Fibroblast of peridontal ligament (primary cell): ENCODE data around the gene PPP2R5E.
"Not testable (repeated sequence)": the region's sequence is repeated elsewhere in the genome, so short reads cannot be mapped to it uniquely, and the experiment has no call there.

Source experiments
- DNase-seq: peaks from one replicate; pipeline ENCODE4 v3.0.0-alpha.2; 2010; ENCODE audit errors: extremely low read depth

The PPP2R5E gene

GRCh38 chr14:63543000-63543825 lies at the start of gene PPP2R5E:
Gene PPP2R5E, minus strand, starts transcription at chr14:63543377. Its CDS starts 3,692 bp downstream, at chr14:63539685.
- peak; percentile 98 for DNase-seq

GRCh38 chr14:63583046-63583445 lies 39.9 kb upstream of the PPP2R5E start:
- not testable (repeated sequence) for DNase-seq

GRCh38 chr14:63581491-63581890 lies 38.3 kb upstream of the PPP2R5E start:
- no peak for DNase-seq

DNA sequence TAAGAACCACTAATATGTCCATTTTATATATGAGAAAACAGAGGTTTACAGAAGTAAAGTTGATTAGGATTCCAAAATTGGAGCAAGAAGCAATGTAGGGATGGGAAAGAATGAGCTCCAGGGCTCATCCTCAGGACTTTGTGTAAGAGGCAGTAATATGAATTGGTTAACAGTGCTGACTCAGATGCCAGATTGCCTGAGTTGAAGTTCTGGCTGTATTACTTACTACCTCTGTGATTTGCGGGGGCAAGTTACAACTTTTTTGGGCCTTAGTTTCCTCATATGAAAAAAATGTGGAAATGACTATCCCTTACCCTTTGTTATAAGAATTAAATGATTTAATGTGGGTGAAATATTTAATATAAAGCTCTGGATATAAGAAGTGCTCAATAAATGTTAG lies 35.1 kb upstream of the PPP2R5E start:
- no peak for DNase-seq

- no peak for DNase-seq
Observed at GRCh38 chr14:63573581-63573980, 30.4 kb upstream of the PPP2R5E start.

- no peak for DNase-seq
Observed at GRCh38 chr14:63565448-63565847, 22.3 kb upstream of the PPP2R5E start.

DNA sequence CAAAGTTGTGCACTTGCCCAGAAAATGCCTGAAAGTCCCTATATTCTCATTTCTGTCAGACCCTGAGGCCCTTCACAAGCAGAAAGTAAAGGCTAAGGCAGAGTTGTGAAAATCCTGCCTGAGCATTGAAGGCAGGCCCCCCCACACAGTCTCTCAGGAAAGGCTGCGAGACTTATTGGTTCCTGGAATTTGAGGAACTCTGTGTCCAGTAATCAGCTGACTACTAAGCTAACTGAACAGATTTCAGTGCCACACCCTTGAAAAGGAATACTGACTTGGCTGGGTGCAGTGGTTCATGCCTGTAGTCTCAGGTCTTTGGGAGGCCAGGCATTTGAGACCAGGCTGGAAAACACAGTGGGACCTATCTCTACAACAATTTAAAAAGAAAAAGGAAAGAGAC lies 21.1 kb upstream of the PPP2R5E start:
- DNase-seq, result peak; percentile 26

GRCh38 chr14:63563370-63564026 lies 20.3 kb upstream of the PPP2R5E start:
- peak; percentile 5 for DNase-seq

DNA sequence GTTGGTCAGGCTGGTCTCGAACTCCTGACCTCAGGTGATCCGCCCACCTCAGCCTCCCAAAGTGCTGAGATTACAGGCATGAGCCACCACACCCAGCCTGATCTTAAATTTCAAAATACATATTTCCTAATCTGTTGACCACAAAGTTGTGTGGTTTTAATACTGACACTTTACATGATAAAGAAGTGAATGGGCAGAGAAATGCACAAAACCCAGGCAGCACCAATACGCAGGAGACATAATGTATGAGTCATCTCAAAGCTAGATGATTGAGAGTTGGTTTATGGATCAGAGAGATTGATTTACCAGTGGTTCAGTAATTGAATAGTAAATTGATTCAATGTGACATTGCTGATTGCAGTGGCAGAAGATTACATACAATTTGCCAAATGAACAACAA lies 19.2 kb upstream of the PPP2R5E start:
- DNase-seq, result peak; percentile 11

DNA sequence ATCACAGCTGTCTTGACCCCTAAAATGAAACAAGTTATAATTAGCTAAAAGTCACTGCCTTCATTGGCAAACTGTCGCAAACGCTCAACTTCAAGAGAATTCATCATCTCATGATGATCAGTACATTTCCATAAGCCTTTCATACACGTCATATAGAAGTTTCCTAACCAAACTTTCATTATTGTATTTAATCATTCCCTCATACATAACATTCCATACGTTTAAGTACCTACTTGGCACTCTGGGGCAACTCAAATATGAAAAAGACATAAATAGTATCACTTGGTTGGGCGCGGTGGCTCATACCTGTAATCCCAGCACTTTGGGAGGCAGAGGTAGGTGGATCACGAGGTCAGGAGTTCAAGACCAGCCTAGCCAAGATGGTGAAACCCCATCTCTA lies 12.4 kb upstream of the PPP2R5E start:
- no peak for DNase-seq

DNA sequence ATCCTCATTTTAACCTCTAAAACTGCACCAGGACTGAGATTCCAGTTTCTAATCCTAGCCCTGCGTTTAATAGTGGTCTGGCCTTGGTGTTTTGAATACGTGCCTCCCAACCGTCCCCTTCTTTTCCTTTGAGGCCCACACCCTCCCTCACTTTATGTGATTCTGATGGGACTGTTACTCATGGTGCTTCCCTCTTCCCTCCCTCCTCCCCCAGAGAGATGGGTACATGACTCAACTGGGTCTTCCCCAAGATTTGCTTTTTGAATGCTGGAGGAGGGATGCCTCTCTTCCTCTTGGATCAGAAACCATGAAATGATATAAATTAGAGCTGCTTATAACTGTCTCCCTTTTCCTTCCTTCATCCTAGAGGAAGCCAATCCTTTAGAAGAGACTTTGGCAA lies 8.2 kb upstream of the PPP2R5E start:
- peak; percentile 36 for DNase-seq

GRCh38 chr14:63547798-63548335 lies 4.7 kb upstream of the PPP2R5E start:
- DNase-seq, result no peak

GRCh38 chr14:63545431-63545830 lies 2.3 kb upstream of the PPP2R5E start:
- DNase-seq, result no peak

DNA sequence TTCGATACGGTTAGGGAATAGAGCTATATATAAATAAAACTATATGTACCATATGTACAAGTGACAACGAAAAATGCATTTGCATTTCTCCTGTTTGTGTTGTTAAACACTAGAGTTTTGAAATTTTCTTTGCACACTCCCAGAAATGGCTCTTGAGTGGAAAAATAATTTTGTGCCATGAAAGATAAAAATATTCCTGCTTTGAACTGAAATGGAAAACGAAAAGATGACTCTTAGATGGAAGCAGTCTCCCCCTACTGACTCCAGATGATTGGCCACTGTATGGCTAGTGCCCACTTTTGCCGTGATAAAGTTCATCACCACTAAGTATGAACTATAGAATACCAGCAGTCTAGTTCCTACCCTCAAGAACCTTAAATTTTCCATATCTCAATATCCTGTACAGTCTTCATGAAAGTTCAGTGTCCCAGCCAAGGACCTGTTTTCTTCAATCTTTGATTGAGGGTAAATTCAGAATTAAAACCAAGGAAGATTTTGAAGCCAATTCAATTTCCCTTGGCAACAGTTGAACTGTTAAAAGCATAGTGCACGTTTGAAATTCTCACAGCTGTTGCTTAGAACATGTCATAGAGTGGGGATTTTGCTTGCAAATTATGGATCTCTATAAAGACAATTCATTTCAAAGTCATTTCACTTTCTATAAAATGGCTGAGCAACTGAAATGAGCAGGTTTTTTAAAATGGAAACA lies 1.6 kb upstream of the PPP2R5E start:
- DNase-seq, result peak; percentile 67

GRCh38 chr14:63543826-63544406 lies 739 bp upstream of the PPP2R5E start:
- DNase-seq, result peak; percentile 12

DNA sequence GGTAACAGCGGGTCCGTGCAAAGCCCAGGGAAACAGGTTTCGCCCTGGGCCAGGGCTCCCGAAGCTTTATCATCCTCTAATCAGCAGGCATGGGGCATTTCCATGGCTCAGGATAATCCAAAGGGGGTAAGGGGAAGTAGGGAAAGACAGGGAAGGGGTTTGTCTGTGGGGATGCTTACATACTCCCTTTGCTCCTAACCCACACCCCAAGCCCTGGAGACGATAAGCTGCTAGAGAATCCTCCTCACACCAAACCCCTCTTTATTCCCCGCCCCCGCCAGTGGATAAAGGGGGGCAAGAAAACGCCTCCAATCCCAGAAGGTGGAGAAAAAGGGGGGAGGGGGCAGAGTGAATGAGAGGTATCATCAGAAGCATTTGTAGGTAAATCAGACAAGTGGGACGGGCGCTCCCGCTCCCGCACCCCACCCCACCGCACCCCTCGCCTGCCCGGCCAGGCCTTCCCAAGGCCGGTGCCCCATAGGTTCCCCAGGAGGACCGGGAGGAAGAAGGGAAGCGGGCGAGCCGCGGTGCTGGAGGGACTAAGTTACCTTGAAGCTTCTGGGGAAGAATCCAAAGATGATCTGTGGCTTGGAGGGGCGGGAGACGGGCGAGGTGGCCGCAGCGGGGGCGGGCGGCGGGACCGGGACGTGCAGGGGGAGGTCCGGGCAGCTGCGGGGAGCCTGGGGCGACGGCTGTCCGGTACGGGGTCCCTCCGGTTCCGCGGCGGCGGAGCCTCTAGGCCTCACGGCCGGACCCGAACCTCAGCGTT lies 762 bp downstream of the PPP2R5E start:
- DNase-seq, result peak; percentile 5

- DNase-seq, result peak; percentile 32
Observed at GRCh38 chr14:63535918-63536317, 7.3 kb downstream of the PPP2R5E start.

DNA sequence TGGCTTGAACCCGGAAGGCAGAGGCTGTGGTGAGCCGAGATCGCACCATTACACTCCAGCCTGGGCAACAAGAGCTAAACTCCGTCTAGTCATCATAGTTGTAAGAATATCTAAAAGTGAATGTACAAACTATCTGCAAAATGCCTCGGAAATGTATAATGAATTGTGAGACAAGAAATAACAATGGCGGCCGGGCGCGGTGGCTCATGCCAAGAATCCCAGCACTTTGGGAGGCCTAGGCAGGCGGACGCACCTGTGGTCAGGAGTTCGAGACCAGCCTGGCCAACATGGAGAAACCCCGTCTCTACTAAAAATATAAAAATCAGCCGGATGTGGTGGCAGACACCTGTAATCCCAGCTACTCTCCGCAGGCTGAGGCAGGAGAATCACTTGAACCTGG lies 9.7 kb downstream of the PPP2R5E start:
- no peak for DNase-seq

GRCh38 chr14:63524537-63525155 lies 18.5 kb downstream of the PPP2R5E start:
- DNase-seq, result no peak

DNA sequence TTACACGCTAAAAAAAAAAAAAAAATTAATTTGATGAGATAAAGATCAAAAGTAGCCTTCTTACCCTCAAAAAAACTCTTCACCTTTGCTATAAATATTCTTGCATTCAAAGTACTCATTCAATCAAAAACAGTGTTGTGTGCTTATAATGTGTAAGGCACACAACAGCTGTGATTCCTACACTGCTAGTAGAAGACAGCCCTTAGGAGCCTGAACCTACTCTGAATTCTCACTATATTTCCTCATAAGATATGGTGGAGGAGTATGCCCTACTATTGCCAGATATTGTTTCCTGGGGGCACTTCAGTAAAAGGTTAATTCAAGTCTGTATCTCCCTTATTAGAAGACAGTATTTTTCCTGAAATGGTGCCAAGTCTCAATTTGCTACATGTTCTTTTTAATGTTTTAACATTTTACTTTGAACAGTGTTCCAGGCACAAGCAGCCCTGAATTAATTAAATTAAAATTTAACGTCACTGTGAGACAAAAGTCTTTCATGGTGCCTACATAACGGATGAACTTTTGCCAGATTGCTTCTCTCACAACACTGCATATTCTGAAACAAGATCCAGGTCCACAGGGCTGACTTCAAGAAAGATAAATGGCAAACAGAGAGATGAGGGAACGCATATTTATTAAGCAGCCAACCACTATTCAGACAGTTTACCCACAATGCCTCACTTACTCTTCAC lies 19.3 kb downstream of the PPP2R5E start:
- no peak for DNase-seq
